Mucosa of descending colon (tissue), 3 donors: ENCODE measurements around the gene EPHA8. TPM values are rescaled to one million over a fixed set of nuclear protein-coding genes. Genes with fewer than 3 reads are reported as not detected.

Source experiments
- ATAC-seq: fragments of 200-7000 bp; cut with Tn5 transposase; one replicate; pipeline ENCODE4 v1.9.1; 2020; ENCODE audit warnings: mild to moderate bottlenecking, moderate library complexity
- DNase-seq, 3 donors: peaks; one replicate each; pipeline ENCODE4 v3.0.0-alpha.2; 2020
- H3K36me3 ChIP-seq: fragments of 200-600 bp; one replicate; pipeline ENCODE4 v1.8.0; 2021; ENCODE audit warnings: low read depth, mild to moderate bottlenecking
- H3K4me1 ChIP-seq: fragments of 200-600 bp; one replicate; pipeline ENCODE4 v1.8.0; 2021; ENCODE audit warnings: low read depth, mild to moderate bottlenecking
- H3K4me3 ChIP-seq: fragments of 200-600 bp; one replicate; pipeline ENCODE4 v1.8.0; 2021; ENCODE audit warnings: mild to moderate bottlenecking
- H3K9me3 ChIP-seq: fragments of 200-600 bp; one replicate; pipeline ENCODE4 v1.8.0; 2021; ENCODE audit warnings: mild to moderate bottlenecking
- intact Hi-C, 2 donors: fragments of 100-400 bp; cut with DNase I in 1 of 2; cut with micrococcal nuclease in 1 of 2; formaldehyde crosslinking; loops; one replicate each; pipeline versions ENCODE4 v1.11.0 to v1.11.1; 2022; cut with DNase I, micrococcal nuclease
- total RNA-seq, 3 donors: library from RNA; stranded (reverse); fragmentation: NEBNext Ultra II Directional in 2 of 3; extraction: Animal tissue kit (Norgen Biotek cat#: 25700) in 2 of 3; gene quantifications; one replicate each; pipeline versions ENCODE4 v1.2.1 to v1.2.4, GENCODE V29; 2021 to 2023
- TF ChIP-seq, protein P1 (sequence below): fragments of 200-600 bp; IDR thresholded peaks from one replicate; pipeline ENCODE4 v1.8.0; 2022; ENCODE audit warnings: antibody characterized with exemption, mild to moderate bottlenecking
- donor health status: DM: no; HTN: no; CAD: no; lungs with moderate emphysema.
- donor health status: DM: no; HTN: no; CAD: no.
- donor health status: DM: no; HTN: yes; CAD: no.

The EPHA8 gene
- total RNA-seq, 3 donors from 2014 or later, result not detected

DNA sequence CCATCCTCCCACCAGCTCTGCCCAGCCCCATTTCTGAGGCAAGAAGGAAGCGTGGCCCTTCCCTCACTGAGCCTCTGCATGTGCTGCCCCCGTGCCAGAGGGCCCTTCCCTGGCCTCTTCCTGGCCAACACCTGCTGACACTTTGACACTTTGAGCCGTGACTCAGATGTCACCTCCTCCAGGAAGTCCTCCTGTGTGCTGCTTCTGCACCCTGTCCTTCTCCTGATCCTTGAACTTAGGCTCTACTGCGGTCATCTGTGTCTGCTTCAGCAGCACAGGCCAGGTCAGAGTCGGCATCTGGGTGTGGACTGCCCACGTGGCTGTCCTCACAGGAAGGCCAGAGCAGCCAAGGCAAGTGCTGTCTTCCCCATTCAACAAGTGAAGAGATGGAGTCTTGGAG lies 19.6 kb upstream of the EPHA8 start:
- intact Hi-C loops, result no loop called here
- ATAC-seq (peak; percentile 72), DNase-seq (no peak)
- TF ChIP-seq, protein P1, sequence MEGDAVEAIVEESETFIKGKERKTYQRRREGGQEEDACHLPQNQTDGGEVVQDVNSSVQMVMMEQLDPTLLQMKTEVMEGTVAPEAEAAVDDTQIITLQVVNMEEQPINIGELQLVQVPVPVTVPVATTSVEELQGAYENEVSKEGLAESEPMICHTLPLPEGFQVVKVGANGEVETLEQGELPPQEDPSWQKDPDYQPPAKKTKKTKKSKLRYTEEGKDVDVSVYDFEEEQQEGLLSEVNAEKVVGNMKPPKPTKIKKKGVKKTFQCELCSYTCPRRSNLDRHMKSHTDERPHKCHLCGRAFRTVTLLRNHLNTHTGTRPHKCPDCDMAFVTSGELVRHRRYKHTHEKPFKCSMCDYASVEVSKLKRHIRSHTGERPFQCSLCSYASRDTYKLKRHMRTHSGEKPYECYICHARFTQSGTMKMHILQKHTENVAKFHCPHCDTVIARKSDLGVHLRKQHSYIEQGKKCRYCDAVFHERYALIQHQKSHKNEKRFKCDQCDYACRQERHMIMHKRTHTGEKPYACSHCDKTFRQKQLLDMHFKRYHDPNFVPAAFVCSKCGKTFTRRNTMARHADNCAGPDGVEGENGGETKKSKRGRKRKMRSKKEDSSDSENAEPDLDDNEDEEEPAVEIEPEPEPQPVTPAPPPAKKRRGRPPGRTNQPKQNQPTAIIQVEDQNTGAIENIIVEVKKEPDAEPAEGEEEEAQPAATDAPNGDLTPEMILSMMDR, result no peak
- Histone ChIP-seq H3K36me3 (no peaks in the 10 kb centered on the region), H3K4me3 (no peak overlapping the region), H3K9me3 (no peaks in the 10 kb centered on the region), H3K4me1 (no peaks in the 10 kb centered on the region)

GRCh38 chr1:22544606-22545005 lies 18.7 kb upstream of the EPHA8 start:
- no peak for DNase-seq
- Histone ChIP-seq H3K4me1 (no peaks in the 10 kb centered on the region), H3K4me3 (no peak overlapping the region), H3K36me3 (no peaks in the 10 kb centered on the region), H3K9me3 (no peaks in the 10 kb centered on the region)
- TF ChIP-seq, protein P1, result no peak
- no peak for ATAC-seq
- intact Hi-C loops, result no loop called here

DNA sequence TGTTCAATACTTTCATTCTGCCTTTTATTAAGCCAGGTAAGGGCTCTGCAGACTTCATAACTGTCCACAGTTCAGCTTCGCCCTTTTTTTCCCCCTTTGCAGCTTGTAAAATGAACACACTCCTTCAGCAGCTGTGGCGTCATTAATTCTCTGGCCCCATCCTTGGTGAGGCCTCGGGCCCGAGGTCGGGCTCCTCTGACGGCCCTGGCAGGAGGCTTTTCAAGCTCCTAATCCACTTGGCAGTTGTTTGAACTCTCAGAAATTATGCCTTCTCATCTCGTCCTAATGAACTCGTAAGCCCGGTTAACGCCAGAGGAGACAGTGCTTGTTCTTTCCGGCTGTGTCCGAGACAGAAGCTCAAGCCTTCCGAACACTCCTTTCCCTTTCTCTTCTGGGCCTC lies 18.1 kb upstream of the EPHA8 start:
- ATAC-seq (no peak), DNase-seq (no peak)
- TF ChIP-seq, protein P1, result no peak
- H3K4me1 ChIP-seq, result no peaks in the 10 kb centered on the region
- H3K36me3 ChIP-seq, result no peaks in the 10 kb centered on the region
- no peak overlapping the region for H3K4me3 ChIP-seq
- intact Hi-C loops, result no loop called here
- no peaks in the 10 kb centered on the region for H3K9me3 ChIP-seq

GRCh38 chr1:22547186-22547817 lies 16.0 kb upstream of the EPHA8 start:
- TF ChIP-seq, protein P1, result no peak
- intact Hi-C loops, result no loop called here
- DNase-seq (no peak), ATAC-seq (no peak)
- H3K36me3 ChIP-seq, result no peaks in the 10 kb centered on the region
- no peaks in the 10 kb centered on the region for H3K9me3 ChIP-seq
- no peak overlapping the region for H3K4me3 ChIP-seq
- H3K4me1 ChIP-seq, result no peaks in the 10 kb centered on the region

DNA sequence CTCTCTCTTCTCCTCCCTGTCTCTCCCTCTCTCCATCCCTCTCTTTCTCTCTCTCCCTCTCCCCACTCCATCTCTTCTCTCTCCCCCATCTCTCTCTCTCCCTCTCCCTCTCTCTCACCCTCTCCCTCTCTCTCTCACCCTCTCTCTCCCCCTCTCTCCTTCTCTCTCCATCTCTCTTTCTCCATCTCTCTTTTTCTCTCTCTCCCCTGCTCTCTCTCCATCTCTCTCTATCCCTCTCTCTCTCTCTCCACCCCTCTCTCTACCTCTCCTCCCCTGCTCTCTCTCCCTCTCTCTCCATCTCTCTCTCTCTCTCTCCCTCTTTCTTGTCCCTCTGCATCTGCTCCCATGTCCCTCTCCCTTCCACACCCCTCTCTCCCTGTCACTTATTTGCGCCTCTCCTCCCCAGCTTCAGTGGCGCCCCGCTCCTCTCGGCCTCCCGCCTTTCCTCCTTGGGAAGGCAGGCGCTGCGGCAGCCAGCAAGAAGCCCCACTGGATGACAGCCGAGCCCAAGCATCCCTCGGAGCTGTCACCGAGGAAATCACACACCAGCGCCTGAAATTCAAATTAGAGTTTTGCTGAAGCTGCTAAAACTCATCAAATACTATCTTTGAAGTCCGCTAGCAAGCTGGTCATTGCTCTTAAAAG lies 15.3 kb upstream of the EPHA8 start:
- TF ChIP-seq, protein P1, result no peak
- Histone ChIP-seq H3K4me3 (no peak overlapping the region), H3K9me3 (no peaks in the 10 kb centered on the region), H3K36me3 (no peaks in the 10 kb centered on the region), H3K4me1 (no peaks in the 10 kb centered on the region)
- intact Hi-C loops, result no loop called here
- DNase-seq (no peak), ATAC-seq (no peak)
